NB4 (cell line): ENCODE measurements around the gene ZSWIM5.

ENCODE experiments used
- CTCF ChIP-seq: IDR thresholded peaks from one replicate; pipeline ENCODE4 v1.5.1; 2012; ENCODE audit warnings: low read depth, low read length
- MAX ChIP-seq: IDR thresholded peaks from 2 replicates; pipeline ENCODE4 v1.6.1; 2011; ENCODE audit warnings: low read depth, low read length
- POLR2A ChIP-seq: IDR thresholded peaks from 2 replicates; pipeline ENCODE4 v1.6.1; 2011; ENCODE audit warnings: mild to moderate bottlenecking; ENCODE audit not compliant: insufficient read length; ENCODE audit errors: extremely low read depth

- TF ChIP-seq CTCF (no peak), MAX (no peak), POLR2A (no peak)
Measured at GRCh38 chr1:45097079-45097478, 109.3 kb downstream of the ZSWIM5 start.
